ENCODE data around the gene KCND3.

KCND3 gene

GRCh38 chr1:111880881-111881837 is 108.3 kb downstream of the KCND3 start:
- peak in 5 of 14 donors; percentile 7 to 37 (median 13) for DNase-seq

GRCh38 chr1:111879081-111879480 is 110.4 kb downstream of the KCND3 start:
- DNase-seq: no peak

GRCh38 chr1:111878649-111879048 is 110.8 kb downstream of the KCND3 start:
- no peak for DNase-seq

GRCh38 chr1:111878091-111878490 is 111.4 kb downstream of the KCND3 start:
- DNase-seq: no peak

GRCh38 chr1:111876631-111877030 is 112.8 kb downstream of the KCND3 start:
- no peak for DNase-seq

- DNase-seq: no peak
Observed at GRCh38 chr1:111875640-111876039, 113.8 kb downstream of the KCND3 start.

GRCh38 chr1:111873460-111874030 is 115.9 kb downstream of the KCND3 start:
- no peak for DNase-seq

GRCh38 chr1:111870181-111870580 is 119.3 kb downstream of the KCND3 start:
- no peak for DNase-seq

- DNase-seq: peak in 1 of 14 donors; percentile 79
Observed at GRCh38 chr1:111867868-111868440, 121.5 kb downstream of the KCND3 start.

- DNase-seq: no peak
Observed at GRCh38 chr1:111864862-111865261, 124.6 kb downstream of the KCND3 start.

- DNase-seq: no peak
Observed at GRCh38 chr1:111863401-111863800, 126.1 kb downstream of the KCND3 start.

- no peak for DNase-seq
Observed at GRCh38 chr1:111862599-111862998, 126.9 kb downstream of the KCND3 start.

GRCh38 chr1:111861523-111861922 is 127.9 kb downstream of the KCND3 start:
- DNase-seq: no peak

GRCh38 chr1:111857194-111857651 is 132.2 kb downstream of the KCND3 start:
- peak in 6 of 14 donors; percentile 13 to 83 (median 33) for DNase-seq

- peak in 2 of 14 donors; percentile 26 to 62 for DNase-seq
Observed at GRCh38 chr1:111856411-111857185, 132.9 kb downstream of the KCND3 start.

GRCh38 chr1:111855260-111855659 is 134.2 kb downstream of the KCND3 start:
- DNase-seq: no peak

- DNase-seq: peak in 1 of 14 donors; percentile 62
Observed at GRCh38 chr1:111852261-111852721, 137.2 kb downstream of the KCND3 start.

- no peak for DNase-seq
Observed at GRCh38 chr1:111851552-111851951, 137.9 kb downstream of the KCND3 start.

GRCh38 chr1:111850109-111850508 is 139.4 kb downstream of the KCND3 start:
- no peak for DNase-seq

GRCh38 chr1:111848852-111849545 is 140.5 kb downstream of the KCND3 start:
- peak in 1 of 14 donors; percentile 42 for DNase-seq

GRCh38 chr1:111847466-111847865 is 142.0 kb downstream of the KCND3 start:
- DNase-seq: no peak

GRCh38 chr1:111846842-111847241 is 142.6 kb downstream of the KCND3 start:
- DNase-seq: no peak
